IMR-90 (cell line): Measurements from ENCODE around the gene ERC2. TPM values are rescaled to one million over a fixed set of nuclear protein-coding genes. Genes with fewer than 3 reads are reported as not detected.

Source experiments
- ATAC-seq: fragments of 200-7000 bp; cut with Tn5 transposase; 2 replicates; pipeline ENCODE4 v1.9.1; 2020; ENCODE audit warnings: low read depth, mild to moderate bottlenecking, moderate library complexity
- BruUV-seq: library from RNA; stranded (reverse); fragments of 400-500 nt; replicated peaks from 2 replicates; lab custom pipeline; 2021; lab: Mats Ljungman, UMichigan
- CTCF ChIA-PET: fragments of 300-600 bp; formaldehyde crosslinking; extraction: SDS; loops from one replicate; lab custom pipeline; 2021; ENCODE audit warnings: antibody characterized with exemption; lab: Yijun Ruan, JAX
- POLR2A ChIA-PET: fragments of 300-600 bp; sonication (Branson Sonifier 250); formaldehyde crosslinking; loops from one replicate; lab custom pipeline; 2022; ENCODE audit warnings: antibody characterized with exemption; ENCODE audit not compliant: unreplicated experiment; lab: Charles Lee
- DNase-seq: peaks from one replicate; pipeline ENCODE4 v3.0.0; 2013
- H2AFZ ChIP-seq: replicated peaks from 2 replicates; pipeline ENCODE3; 2013; ENCODE audit warnings: low read length, mild to moderate bottlenecking; ENCODE audit not compliant: poor library complexity
- H2AK5ac ChIP-seq: 2 replicates; pipeline ENCODE4 v1.6.1; 2013; ENCODE audit warnings: low read depth, low read length, inconsistent platforms
- H2AK9ac ChIP-seq: replicated peaks from 2 replicates; pipeline ENCODE3; 2013; ENCODE audit warnings: mild to moderate bottlenecking, low read depth, low read length, moderate library complexity; ENCODE audit not compliant: poor library complexity
- H2BK120ac ChIP-seq: 2 replicates; pipeline ENCODE4 v1.6.1; 2013; ENCODE audit warnings: low read depth, low read length, inconsistent platforms
- H2BK15ac ChIP-seq: 3 replicates; pipeline ENCODE4 v1.6.1; 2013; ENCODE audit warnings: low read depth, low read length, inconsistent platforms
- H2BK20ac ChIP-seq: 2 replicates; pipeline ENCODE4 v1.6.1; 2013; ENCODE audit warnings: low read depth, mild to moderate bottlenecking, inconsistent platforms, low read length, moderate library complexity
- H2BK5ac ChIP-seq: 2 replicates; pipeline ENCODE4 v1.6.1; 2013; ENCODE audit warnings: mild to moderate bottlenecking, low read depth, low read length, inconsistent platforms; ENCODE audit not compliant: poor library complexity, severe bottlenecking
- H3K14ac ChIP-seq: replicated peaks from 2 replicates; pipeline ENCODE4 v1.6.1; 2013; ENCODE audit warnings: low read depth, low read length, inconsistent platforms
- H3K18ac ChIP-seq: 2 replicates; pipeline ENCODE4 v1.6.1; 2013; ENCODE audit warnings: low read depth, low read length, control low read depth
- H3K23ac ChIP-seq: 2 replicates; pipeline ENCODE4 v1.6.1; 2013; ENCODE audit warnings: low read depth, low read length, inconsistent platforms
- H3K27ac ChIP-seq: 2 replicates; pipeline ENCODE4 v1.5.1; 2013; ENCODE audit warnings: mild to moderate bottlenecking, control low read depth, low read length; ENCODE audit not compliant: insufficient read depth
- H3K27me3 ChIP-seq: 2 replicates; pipeline ENCODE4 v1.6.1; 2013; ENCODE audit warnings: low read length; ENCODE audit not compliant: control insufficient read depth, insufficient read depth
- H3K36me3 ChIP-seq: 2 replicates; pipeline ENCODE4 v1.6.1; 2013; ENCODE audit warnings: low read length, mixed read lengths; ENCODE audit not compliant: control insufficient read depth, insufficient read depth
- H3K4ac ChIP-seq: 2 replicates; pipeline ENCODE4 v1.6.1; 2013; ENCODE audit warnings: low read depth, low read length, inconsistent platforms
- H3K4me1 ChIP-seq: 2 replicates; pipeline ENCODE4 v1.6.1; 2013; ENCODE audit warnings: low read length, mixed read lengths; ENCODE audit not compliant: control insufficient read depth, insufficient read depth
- H3K4me2 ChIP-seq: 2 replicates; pipeline ENCODE4 v1.6.1; 2013; ENCODE audit warnings: low read depth, mild to moderate bottlenecking, control low read depth, low read length, moderate library complexity
- H3K4me3 ChIP-seq: 2 replicates; pipeline ENCODE4 v1.5.1; 2013; ENCODE audit warnings: low read depth, mild to moderate bottlenecking, control low read depth, low read length, moderate library complexity; ENCODE audit not compliant: insufficient read depth
- H3K56ac ChIP-seq: 2 replicates; pipeline ENCODE4 v1.6.1; 2013; ENCODE audit warnings: low read length, inconsistent platforms; ENCODE audit not compliant: insufficient read depth; ENCODE audit errors: extremely low read depth
- H3K79me1 ChIP-seq, 2 experiments: 2 replicates each; pipeline ENCODE4 v1.6.1; 2013; ENCODE audit warnings: low read length in 2 of 2, inconsistent platforms in 1 of 2, low read depth in 1 of 2
- H3K9ac ChIP-seq: 2 replicates; pipeline ENCODE4 v1.6.1; 2013; ENCODE audit warnings: low read depth, low read length, control low read depth
- H3K9me1 ChIP-seq: 2 replicates; pipeline ENCODE4 v1.6.1; 2013; ENCODE audit warnings: low read length, inconsistent platforms; ENCODE audit not compliant: insufficient read depth
- H3K9me3 ChIP-seq: 2 replicates; pipeline ENCODE4 v1.6.1; 2013; ENCODE audit warnings: low read length; ENCODE audit not compliant: control insufficient read depth, insufficient read depth
- H4K20me1 ChIP-seq: 2 replicates; pipeline ENCODE4 v1.6.1; 2013; ENCODE audit warnings: low read length, inconsistent platforms; ENCODE audit not compliant: insufficient read depth
- H4K5ac ChIP-seq: 2 replicates; pipeline ENCODE4 v1.6.1; 2013; ENCODE audit warnings: mild to moderate bottlenecking, low read depth, low read length, control low read depth
- H4K8ac ChIP-seq, 2 experiments: 2 replicates each; pipeline ENCODE4 v1.6.1; 2013; ENCODE audit warnings: low read depth in 2 of 2, low read length in 2 of 2, control low read depth in 1 of 2, inconsistent platforms in 1 of 2
- H4K91ac ChIP-seq: 2 replicates; pipeline ENCODE4 v1.6.1; 2013; ENCODE audit warnings: low read depth, low read length, inconsistent platforms; ENCODE audit not compliant: insufficient read depth
- BHLHE40 ChIP-seq: fragments of 150-350 bp; IDR thresholded peaks from 2 replicates; pipeline ENCODE4 v1.6.1; 2016; ENCODE audit warnings: mild to moderate bottlenecking, low read depth, low read length
- CEBPB ChIP-seq: IDR thresholded peaks from 2 replicates; pipeline ENCODE4 v1.6.1; 2012; ENCODE audit warnings: low read depth, low read length, improper control_type of control experiment
- CHD1 ChIP-seq: IDR thresholded peaks from 2 replicates; pipeline ENCODE4 v1.6.1; 2012; ENCODE audit warnings: low read depth, low read length, improper control_type of control experiment
- ELK1 ChIP-seq: fragments of 150-350 bp; IDR thresholded peaks from 2 replicates; pipeline ENCODE4 v1.6.1; 2016; ENCODE audit warnings: low read depth, mild to moderate bottlenecking, low read length, moderate library complexity, borderline replicate concordance
- FOS ChIP-seq: fragments of 150-350 bp; IDR thresholded peaks from 2 replicates; pipeline ENCODE4 v1.6.1; 2016; ENCODE audit warnings: low read depth, low read length
- MAFK ChIP-seq: IDR thresholded peaks from 2 replicates; pipeline ENCODE4 v1.6.1; 2012; ENCODE audit warnings: low read depth, low read length, improper control_type of control experiment
- MAZ ChIP-seq: IDR thresholded peaks from 2 replicates; pipeline ENCODE4 v1.6.1; 2012; ENCODE audit warnings: low read depth, mild to moderate bottlenecking, low read length, improper control_type of control experiment, moderate library complexity, borderline replicate concordance
- MXI1 ChIP-seq: IDR thresholded peaks from 2 replicates; pipeline ENCODE4 v1.6.1; 2012; ENCODE audit warnings: low read depth, mild to moderate bottlenecking, low read length, moderate library complexity, borderline replicate concordance
- NFE2L2 ChIP-seq: fragments of 150-350 bp; IDR thresholded peaks from 2 replicates; pipeline ENCODE4 v1.6.1; 2016; ENCODE audit warnings: low read depth, mild to moderate bottlenecking, low read length
- POLR2A ChIP-seq: IDR thresholded peaks from 2 replicates; pipeline ENCODE4 v1.6.1; 2012; ENCODE audit warnings: mild to moderate bottlenecking, low read depth, low read length
- RAD21 ChIP-seq: IDR thresholded peaks from 2 replicates; pipeline ENCODE4 v1.6.1; 2012; ENCODE audit warnings: low read length, improper control_type of control experiment
- RCOR1 ChIP-seq: IDR thresholded peaks from 2 replicates; pipeline ENCODE4 v1.6.1; 2012; ENCODE audit warnings: mild to moderate bottlenecking, low read length, improper control_type of control experiment; ENCODE audit not compliant: insufficient replicate concordance
- RFX5 ChIP-seq: IDR thresholded peaks from 2 replicates; pipeline ENCODE4 v1.8.0; 2012; ENCODE audit warnings: low read depth, mild to moderate bottlenecking, low read length, moderate library complexity
- SMC3 ChIP-seq: fragments of 150-350 bp; IDR thresholded peaks from 2 replicates; pipeline ENCODE4 v1.6.1; 2016; ENCODE audit warnings: low read depth, mild to moderate bottlenecking, antibody characterized with exemption, low read length, moderate library complexity
- WGBS, 2 experiments: methylation state at CpG; one replicate each; pipeline versions ENCODE4 v1.1.5 to v1.1.7; 2013; ENCODE audit warnings: missing lambda C conversion rate in 2 of 2; ENCODE audit not compliant: insufficient read length in 1 of 2; ENCODE audit errors: extremely low coverage in 2 of 2; 5-methylcytosine and 5-hydroxymethylcytosine counted together
- dilution Hi-C: fragments of 300-500 bp; cut with HindIII; formaldehyde crosslinking; loops from one replicate; pipeline ENCODE4 v1.14.3; 2018; ENCODE audit warnings: low sequenced_read_pairs; ENCODE audit not compliant: unreplicated experiment
- in situ Hi-C: fragments of 300-500 bp; cut with MboI; formaldehyde crosslinking; loops from 3 replicates; pipeline ENCODE4 v1.14.3; 2019; ENCODE audit warnings: low sequenced_read_pairs, inconsistent platforms, mixed read lengths
- intact Hi-C: fragments of 100-400 bp; cut with micrococcal nuclease; formaldehyde crosslinking; loops from 2 replicates; pipeline ENCODE4 v1.10.0; 2022
- polyA plus RNA-seq, 3 experiments: library from polyadenylated mRNA; depleted of rRNA; stranded (reverse); fragments of >200 nt; gene quantifications; 2 replicates each; pipeline ENCODE4 v1.2.3, GENCODE V29; 2012; ENCODE audit warnings: low replicate concordance in 1 of 3
- total RNA-seq: library from RNA; depleted of rRNA; stranded (reverse); fragments of >200 nt; gene quantifications from 2 replicates; pipeline ENCODE4 v1.2.3, GENCODE V29; 2012
- TF ChIP-seq, protein P1 (sequence below): conservative IDR thresholded peaks from 2 replicates; pipeline ENCODE4 v1.5.1; 2012; ENCODE audit warnings: mild to moderate bottlenecking, low read depth, low read length, improper control_type of control experiment
- TF ChIP-seq, protein P2 (sequence below): fragments of 150-350 bp; IDR thresholded peaks from 2 replicates; pipeline ENCODE4 v1.6.1; 2017; ENCODE audit warnings: mild to moderate bottlenecking, antibody characterized with exemption, low read length, low read depth

ERC2 gene
- total and polyA plus RNA-seq, 2 of the 4 experiments (the other 2 are of a cell fraction), result 0.17 to 0.18 TPM

- Histone ChIP-seq H4K8ac (no peak overlapping the region), H3K23ac (no peak overlapping the region), H2AFZ (no peak overlapping the region), H3K18ac (no peak overlapping the region), H2BK15ac (no peak overlapping the region), H3K9me3 (no peaks in the 10 kb centered on the region), H2BK5ac (no peak overlapping the region), H2AK5ac (no peak overlapping the region), H3K14ac (no peak overlapping the region), H3K27ac (no peak overlapping the region), H3K36me3 (no peaks in the 10 kb centered on the region), H3K4me3 (no peak overlapping the region), H3K79me1 (no peaks in the 10 kb centered on the region), H3K4me2 (no peak overlapping the region), H4K5ac (no peak overlapping the region), H2AK9ac (no peak overlapping the region), H2BK20ac (no peak overlapping the region), H3K4me1 (no peaks in the 10 kb centered on the region), H3K4ac (no peak overlapping the region), H2BK120ac (no peak overlapping the region), H3K9me1 (no peaks in the 10 kb centered on the region), H3K27me3 (no peaks in the 10 kb centered on the region), H3K9ac (no peak overlapping the region), H4K20me1 (no peaks in the 10 kb centered on the region), H4K91ac (no peak overlapping the region), H3K56ac (no peak overlapping the region)
- intact Hi-C loops (no loop called here), dilution Hi-C loops (no loop called here), in situ Hi-C loops (no loop called here)
- BruUV-seq, result no TSS peak
- ATAC-seq (no peak), DNase-seq (no peak)
- TF ChIP-seq, protein P1, sequence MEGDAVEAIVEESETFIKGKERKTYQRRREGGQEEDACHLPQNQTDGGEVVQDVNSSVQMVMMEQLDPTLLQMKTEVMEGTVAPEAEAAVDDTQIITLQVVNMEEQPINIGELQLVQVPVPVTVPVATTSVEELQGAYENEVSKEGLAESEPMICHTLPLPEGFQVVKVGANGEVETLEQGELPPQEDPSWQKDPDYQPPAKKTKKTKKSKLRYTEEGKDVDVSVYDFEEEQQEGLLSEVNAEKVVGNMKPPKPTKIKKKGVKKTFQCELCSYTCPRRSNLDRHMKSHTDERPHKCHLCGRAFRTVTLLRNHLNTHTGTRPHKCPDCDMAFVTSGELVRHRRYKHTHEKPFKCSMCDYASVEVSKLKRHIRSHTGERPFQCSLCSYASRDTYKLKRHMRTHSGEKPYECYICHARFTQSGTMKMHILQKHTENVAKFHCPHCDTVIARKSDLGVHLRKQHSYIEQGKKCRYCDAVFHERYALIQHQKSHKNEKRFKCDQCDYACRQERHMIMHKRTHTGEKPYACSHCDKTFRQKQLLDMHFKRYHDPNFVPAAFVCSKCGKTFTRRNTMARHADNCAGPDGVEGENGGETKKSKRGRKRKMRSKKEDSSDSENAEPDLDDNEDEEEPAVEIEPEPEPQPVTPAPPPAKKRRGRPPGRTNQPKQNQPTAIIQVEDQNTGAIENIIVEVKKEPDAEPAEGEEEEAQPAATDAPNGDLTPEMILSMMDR, result no peak
- TF ChIP-seq, protein P2, sequence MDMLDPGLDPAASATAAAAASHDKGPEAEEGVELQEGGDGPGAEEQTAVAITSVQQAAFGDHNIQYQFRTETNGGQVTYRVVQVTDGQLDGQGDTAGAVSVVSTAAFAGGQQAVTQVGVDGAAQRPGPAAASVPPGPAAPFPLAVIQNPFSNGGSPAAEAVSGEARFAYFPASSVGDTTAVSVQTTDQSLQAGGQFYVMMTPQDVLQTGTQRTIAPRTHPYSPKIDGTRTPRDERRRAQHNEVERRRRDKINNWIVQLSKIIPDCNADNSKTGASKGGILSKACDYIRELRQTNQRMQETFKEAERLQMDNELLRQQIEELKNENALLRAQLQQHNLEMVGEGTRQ, result no peak
- TF ChIP-seq CHD1 (no peak), SMC3 (no peak), POLR2A (no peak), ELK1 (no peak), RCOR1 (no peak), RFX5 (no peak), MAFK (no peak), NFE2L2 (no peak), FOS (no peak), MXI1 (no peak), RAD21 (no peak), MAZ (no peak), BHLHE40 (no peak), CEBPB (no peak)
- ChIA-PET POLR2A (no interaction called here), CTCF (interaction anchor here (1.0 kb wide), 1 partner anchor 66 kb away, joined by 5 read pairs; no protein-coding TSS in a partner anchor)
- WGBS, 2 experiments, result no CpG with 5 or more reads among the region's 3 CpGs
Observed at GRCh38 chr3:55676643-55677042, 791.6 kb downstream of the ERC2 start.
